ENCODE data around the gene RTF2. TPM values are rescaled to one million over a fixed set of nuclear protein-coding genes. Genes with fewer than 3 reads are reported as not detected.
A peak's percentile ranks its signal among the peaks of the same experiment; 100 is the strongest.

Gene RTF2
- total and polyA plus RNA-seq, 2 experiments from 2014 or later: 28.2 to 53.7 TPM

DNA sequence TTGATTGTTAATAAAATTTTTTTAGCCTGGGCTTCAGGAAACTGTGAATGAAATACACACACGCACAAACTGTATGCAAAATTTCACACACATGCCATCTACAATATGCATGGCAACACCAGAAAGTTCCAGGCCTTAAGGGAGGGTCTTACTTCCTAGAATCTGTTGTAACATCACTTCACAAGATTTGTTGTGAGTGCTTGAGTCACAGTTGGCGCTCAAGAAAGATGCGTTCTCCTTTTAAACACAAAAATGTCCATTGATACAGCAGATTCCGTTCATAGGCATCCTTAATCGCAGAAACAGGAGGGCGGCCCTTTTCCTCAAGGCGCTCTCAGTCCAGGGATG, 485 bp upstream of the RTF2 start:
- Histone ChIP-seq H3K4me3 (peak overlapping the region; percentile 98), H3K27me3 (ENCODE audit: insufficient read depth) (no peaks in the 10 kb centered on the region), H4K20me1 (replicated peaks; ENCODE audit: insufficient read depth) (no peaks in the 10 kb centered on the region; the same call in 1 of the 2 replicates), H3K79me2 (replicated peaks; ENCODE audit: insufficient read depth) (peaks cover 29% of the 10 kb centered on the region), H3K27ac (ENCODE audit: low read depth) (no peak overlapping the region), H3K9me2 (ENCODE audit: insufficient read depth) (no peaks in the 10 kb centered on the region), H3K4me1 (ENCODE audit: insufficient read depth) (peaks cover 7% of the 10 kb centered on the region), H3K36me3 (ENCODE audit: insufficient read depth) (no peaks in the 10 kb centered on the region), H3F3A (replicated peaks; ENCODE audit: low read depth) (no peaks in the 10 kb centered on the region), H2AFZ (peak overlapping the region; percentile 93), H3K4me2 (peak overlapping the region; percentile 91)
- DNase-seq (ENCODE audit: low spot score): no peak
- Mint-ChIP-seq H3K27me3 (ENCODE audit: insufficient read depth, low read depth, poor library complexity) (no peaks in the 10 kb centered on the region), H3K4me3 (peak overlapping the region; percentile 100), H3K36me3 (ENCODE audit: low read depth) (no peaks in the 10 kb centered on the region; the same call in 1 of the 3 replicates), H3K27ac (peak overlapping the region; percentile 82), H3K9me3 (no peaks in the 10 kb centered on the region; the same call in 2 of the 3 replicates), H3K4me1 (peaks cover 4% of the 10 kb centered on the region; the same call in 2 of the 3 replicates)
- TF ChIP-seq, protein P1, sequence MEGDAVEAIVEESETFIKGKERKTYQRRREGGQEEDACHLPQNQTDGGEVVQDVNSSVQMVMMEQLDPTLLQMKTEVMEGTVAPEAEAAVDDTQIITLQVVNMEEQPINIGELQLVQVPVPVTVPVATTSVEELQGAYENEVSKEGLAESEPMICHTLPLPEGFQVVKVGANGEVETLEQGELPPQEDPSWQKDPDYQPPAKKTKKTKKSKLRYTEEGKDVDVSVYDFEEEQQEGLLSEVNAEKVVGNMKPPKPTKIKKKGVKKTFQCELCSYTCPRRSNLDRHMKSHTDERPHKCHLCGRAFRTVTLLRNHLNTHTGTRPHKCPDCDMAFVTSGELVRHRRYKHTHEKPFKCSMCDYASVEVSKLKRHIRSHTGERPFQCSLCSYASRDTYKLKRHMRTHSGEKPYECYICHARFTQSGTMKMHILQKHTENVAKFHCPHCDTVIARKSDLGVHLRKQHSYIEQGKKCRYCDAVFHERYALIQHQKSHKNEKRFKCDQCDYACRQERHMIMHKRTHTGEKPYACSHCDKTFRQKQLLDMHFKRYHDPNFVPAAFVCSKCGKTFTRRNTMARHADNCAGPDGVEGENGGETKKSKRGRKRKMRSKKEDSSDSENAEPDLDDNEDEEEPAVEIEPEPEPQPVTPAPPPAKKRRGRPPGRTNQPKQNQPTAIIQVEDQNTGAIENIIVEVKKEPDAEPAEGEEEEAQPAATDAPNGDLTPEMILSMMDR (conservative IDR thresholded peaks at IDR 0.05; ENCODE audit: low read depth in 2 of 2): no peak
- TF ChIP-seq, protein P2, sequence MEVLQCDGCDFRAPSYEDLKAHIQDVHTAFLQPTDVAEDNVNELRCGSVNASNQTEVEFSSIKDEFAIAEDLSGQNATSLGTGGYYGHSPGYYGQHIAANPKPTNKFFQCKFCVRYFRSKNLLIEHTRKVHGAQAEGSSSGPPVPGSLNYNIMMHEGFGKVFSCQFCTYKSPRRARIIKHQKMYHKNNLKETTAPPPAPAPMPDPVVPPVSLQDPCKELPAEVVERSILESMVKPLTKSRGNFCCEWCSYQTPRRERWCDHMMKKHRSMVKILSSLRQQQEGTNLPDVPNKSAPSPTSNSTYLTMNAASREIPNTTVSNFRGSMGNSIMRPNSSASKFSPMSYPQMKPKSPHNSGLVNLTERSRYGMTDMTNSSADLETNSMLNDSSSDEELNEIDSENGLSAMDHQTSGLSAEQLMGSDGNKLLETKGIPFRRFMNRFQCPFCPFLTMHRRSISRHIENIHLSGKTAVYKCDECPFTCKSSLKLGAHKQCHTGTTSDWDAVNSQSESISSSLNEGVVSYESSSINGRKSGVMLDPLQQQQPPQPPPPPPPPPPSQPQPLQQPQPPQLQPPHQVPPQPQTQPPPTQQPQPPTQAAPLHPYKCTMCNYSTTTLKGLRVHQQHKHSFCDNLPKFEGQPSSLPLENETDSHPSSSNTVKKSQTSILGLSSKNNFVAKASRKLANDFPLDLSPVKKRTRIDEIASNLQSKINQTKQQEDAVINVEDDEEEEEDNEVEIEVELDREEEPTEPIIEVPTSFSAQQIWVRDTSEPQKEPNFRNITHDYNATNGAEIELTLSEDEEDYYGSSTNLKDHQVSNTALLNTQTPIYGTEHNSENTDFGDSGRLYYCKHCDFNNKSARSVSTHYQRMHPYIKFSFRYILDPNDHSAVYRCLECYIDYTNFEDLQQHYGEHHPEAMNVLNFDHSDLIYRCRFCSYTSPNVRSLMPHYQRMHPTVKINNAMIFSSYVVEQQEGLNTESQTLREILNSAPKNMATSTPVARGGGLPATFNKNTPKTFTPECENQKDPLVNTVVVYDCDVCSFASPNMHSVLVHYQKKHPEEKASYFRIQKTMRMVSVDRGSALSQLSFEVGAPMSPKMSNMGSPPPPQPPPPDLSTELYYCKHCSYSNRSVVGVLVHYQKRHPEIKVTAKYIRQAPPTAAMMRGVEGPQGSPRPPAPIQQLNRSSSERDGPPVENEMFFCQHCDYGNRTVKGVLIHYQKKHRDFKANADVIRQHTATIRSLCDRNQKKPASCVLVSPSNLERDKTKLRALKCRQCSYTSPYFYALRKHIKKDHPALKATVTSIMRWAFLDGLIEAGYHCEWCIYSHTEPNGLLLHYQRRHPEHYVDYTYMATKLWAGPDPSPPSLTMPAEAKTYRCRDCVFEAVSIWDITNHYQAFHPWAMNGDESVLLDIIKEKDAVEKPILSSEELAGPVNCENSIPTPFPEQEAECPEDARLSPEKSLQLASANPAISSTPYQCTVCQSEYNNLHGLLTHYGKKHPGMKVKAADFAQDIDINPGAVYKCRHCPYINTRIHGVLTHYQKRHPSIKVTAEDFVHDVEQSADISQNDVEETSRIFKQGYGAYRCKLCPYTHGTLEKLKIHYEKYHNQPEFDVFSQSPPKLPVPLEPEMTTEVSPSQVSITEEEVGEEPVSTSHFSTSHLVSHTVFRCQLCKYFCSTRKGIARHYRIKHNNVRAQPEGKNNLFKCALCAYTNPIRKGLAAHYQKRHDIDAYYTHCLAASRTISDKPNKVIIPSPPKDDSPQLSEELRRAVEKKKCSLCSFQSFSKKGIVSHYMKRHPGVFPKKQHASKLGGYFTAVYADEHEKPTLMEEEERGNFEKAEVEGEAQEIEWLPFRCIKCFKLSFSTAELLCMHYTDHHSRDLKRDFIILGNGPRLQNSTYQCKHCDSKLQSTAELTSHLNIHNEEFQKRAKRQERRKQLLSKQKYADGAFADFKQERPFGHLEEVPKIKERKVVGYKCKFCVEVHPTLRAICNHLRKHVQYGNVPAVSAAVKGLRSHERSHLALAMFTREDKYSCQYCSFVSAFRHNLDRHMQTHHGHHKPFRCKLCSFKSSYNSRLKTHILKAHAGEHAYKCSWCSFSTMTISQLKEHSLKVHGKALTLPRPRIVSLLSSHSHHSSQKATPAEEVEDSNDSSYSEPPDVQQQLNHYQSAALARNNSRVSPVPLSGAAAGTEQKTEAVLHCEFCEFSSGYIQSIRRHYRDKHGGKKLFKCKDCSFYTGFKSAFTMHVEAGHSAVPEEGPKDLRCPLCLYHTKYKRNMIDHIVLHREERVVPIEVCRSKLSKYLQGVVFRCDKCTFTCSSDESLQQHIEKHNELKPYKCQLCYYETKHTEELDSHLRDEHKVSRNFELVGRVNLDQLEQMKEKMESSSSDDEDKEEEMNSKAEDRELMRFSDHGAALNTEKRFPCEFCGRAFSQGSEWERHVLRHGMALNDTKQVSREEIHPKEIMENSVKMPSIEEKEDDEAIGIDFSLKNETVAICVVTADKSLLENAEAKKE (CRISPR knock-in tag; IDR thresholded peaks at IDR 0.05): no peak
- TF ChIP-seq NANOG (IDR thresholded peaks at IDR 0.05; ENCODE audit: borderline replicate concordance) (no peak), ZNF114 (CRISPR knock-in tag; IDR thresholded peaks at IDR 0.05) (no peak), EZH2phosphoT487 (IDR thresholded peaks at IDR 0.05; ENCODE audit: unreplicated experiment) (no peak)
- ATAC-seq: no peak
